K562 (cell line): Measurements from ENCODE around the gene DARS1. TPM values are rescaled to one million over a fixed set of nuclear protein-coding genes. Genes with fewer than 3 reads are reported as not detected.

Experiments used
- ATAC-seq: fragments of 200-7000 bp; cut with Tn5 transposase; 3 replicates; pipeline ENCODE4 v1.9.1; 2020; ENCODE audit warnings: moderate library complexity
- BruUV-seq: library from RNA; stranded (reverse); fragments of 400-500 nt; replicated peaks from 2 replicates; lab custom pipeline; 2021; lab: Mats Ljungman, UMichigan
- CTCF ChIA-PET: fragments of 300-600 bp; formaldehyde crosslinking; extraction: SDS; loops from one replicate; lab custom pipeline; 2021; ENCODE audit warnings: low intra/inter-chr PET ratio; lab: Yijun Ruan, JAX
- POLR2A ChIA-PET: fragments of 300-600, 350-650 bp; sonication (Branson Sonifier 250); formaldehyde crosslinking; extraction: SDS; loops from one replicate; lab custom pipeline; 2021; ENCODE audit warnings: antibody characterized with exemption, inconsistent platforms; lab: Yijun Ruan, JAX
- DNase-seq, 4 experiments: peaks; one replicate each; pipeline versions ENCODE4 v3.0.0 to v3.0.0-alpha.2; 2011 to 2018; ENCODE audit warnings: low spot score in 3 of 4, mixed read lengths in 3 of 4; ENCODE audit errors: extremely low read depth in 1 of 4
- FAIRE-seq: peaks from 2 replicates; lab custom pipeline; 2011; peaks lifted over from hg19 to GRCh38; lab: Jason Lieb, UNC
- H2AFZ ChIP-seq: 2 replicates; pipeline ENCODE4 v1.6.0; 2011; ENCODE audit warnings: low read depth, low read length, control low read depth, inconsistent platforms
- H3K27ac ChIP-seq: fragments of 200-600 bp; 3 replicates; pipeline ENCODE4 v1.8.0; 2011; ENCODE audit warnings: low read depth, mild to moderate bottlenecking, control low read depth, inconsistent platforms, low read length, moderate library complexity, mixed read lengths; ENCODE audit errors: extremely low read depth
- H3K27me3 ChIP-seq, 2 experiments: fragments of 300-600 bp in 1 of 2; 2 replicates in 1 of 2; 3 replicates in 1 of 2; pipeline versions ENCODE4 v1.6.0 to v1.8.0; 2011; ENCODE audit warnings: inconsistent platforms in 2 of 2, low read length in 2 of 2, mild to moderate bottlenecking in 1 of 2, mixed read lengths in 1 of 2, moderate library complexity in 1 of 2; ENCODE audit not compliant: control insufficient read depth in 2 of 2, insufficient read depth in 2 of 2
- H3K36me3 ChIP-seq: fragments of 300-600 bp; 3 replicates; pipeline ENCODE4 v1.8.0; 2011; ENCODE audit warnings: mild to moderate bottlenecking, low read length, inconsistent platforms; ENCODE audit not compliant: control insufficient read depth, insufficient read depth
- H3K4me1 ChIP-seq, 2 experiments: fragments of 200-600 bp in 1 of 2; replicated peaks in 1 of 2; 2 replicates in 1 of 2; 3 replicates in 1 of 2; pipeline versions ENCODE4 v1.5.1 to v1.8.0; 2011; ENCODE audit warnings: inconsistent platforms in 2 of 2, low read length in 2 of 2, mild to moderate bottlenecking in 1 of 2, mixed read lengths in 1 of 2, moderate library complexity in 1 of 2; ENCODE audit not compliant: control insufficient read depth in 2 of 2, insufficient read depth in 2 of 2
- H3K4me2 ChIP-seq: 2 replicates; pipeline ENCODE4 v1.6.1; 2011; ENCODE audit warnings: low read length, control low read depth, inconsistent platforms, mixed read lengths; ENCODE audit not compliant: insufficient read depth
- H3K4me3 ChIP-seq: fragments of 200-600 bp; sonication (generic), shearing (Covaris generic); 2 replicates; pipeline ENCODE4 v1.5.1; 2016; ENCODE audit warnings: control low read depth, inconsistent platforms
- H3K79me2 ChIP-seq: fragments of 200-600 bp; 3 replicates; pipeline ENCODE4 v1.8.0; 2011; ENCODE audit warnings: low read length, inconsistent platforms; ENCODE audit not compliant: control insufficient read depth, insufficient read depth
- H3K9ac ChIP-seq, 2 experiments: 2 replicates each; pipeline versions ENCODE4 v1.6.0 to v1.6.1; 2011; ENCODE audit warnings: low read depth in 2 of 2, low read length in 2 of 2, control low read depth in 1 of 2, inconsistent platforms in 1 of 2, mild to moderate bottlenecking in 1 of 2, mixed read lengths in 1 of 2; ENCODE audit not compliant: insufficient read depth in 1 of 2
- H3K9me1 ChIP-seq: one replicate; pipeline ENCODE4 v1.6.0; 2011; ENCODE audit warnings: inconsistent platforms, mild to moderate bottlenecking, low read length, moderate library complexity; ENCODE audit not compliant: control insufficient read depth, insufficient read depth
- H3K9me3 ChIP-seq: replicated peaks from 2 replicates; pipeline ENCODE4 v1.5.1; 2011; ENCODE audit warnings: low read depth, low read length, inconsistent platforms; ENCODE audit not compliant: control insufficient read depth, insufficient read depth
- H4K20me1 ChIP-seq: replicated peaks from 2 replicates; pipeline ENCODE4 v1.6.1; 2011; ENCODE audit warnings: low read length, inconsistent platforms, mixed read lengths; ENCODE audit not compliant: control insufficient read depth, insufficient read depth
- LEF1 ChIP-seq: fragments of 450-650 bp; IDR thresholded peaks from 2 replicates; pipeline ENCODE4 v1.6.1; 2016; ENCODE audit warnings: mild to moderate bottlenecking
- SRSF3 ChIP-seq: fragments of 200-400 bp; formaldehyde crosslinking; IDR thresholded peaks from 2 replicates; pipeline ENCODE4 v1.6.1; 2016; ENCODE audit warnings: mild to moderate bottlenecking, low read length, moderate library complexity; ENCODE audit not compliant: insufficient read depth
- WGBS: fragments of 100-300 bp; shearing (Covaris generic); methylation state at CpG from one replicate; pipeline ENCODE4 v1.1.6; 2016; ENCODE audit warnings: low coverage, mixed read lengths; ENCODE audit not compliant: insufficient coverage; ENCODE audit errors: missing lambda C conversion rate; 5-methylcytosine and 5-hydroxymethylcytosine counted together
- in situ Hi-C: fragments of 300-500 bp; cut with MboI; formaldehyde crosslinking; loops from 4 replicates; pipeline ENCODE4 v1.15.0; 2018; ENCODE audit warnings: inconsistent platforms, mixed read lengths
- intact Hi-C: fragments of 100-400 bp; cut with micrococcal nuclease; formaldehyde crosslinking; loops from 2 replicates; pipeline ENCODE4 v1.14.2; 2022
- polyA plus RNA-seq, 8 experiments: library from polyadenylated mRNA; depleted of rRNA in 4 of 8; stranded (reverse) in 5 of 8; unstranded in 3 of 8; fragments of >200 nt; fragmentation: Nextera tagmentation in 2 of 8; fragmentation: Illumina TruSeq in 1 of 8; extraction: Ambion mirVana in 2 of 8; extraction: Trizol in 1 of 8; gene quantifications; 2 replicates each; pipeline versions ENCODE4 v1.2.1 to v1.2.3, GENCODE V29; 2011 to 2014; ENCODE audit warnings: inconsistent platforms in 1 of 8, missing spikeins in 1 of 8
- total RNA-seq, 7 experiments: library from RNA; depleted of rRNA in 6 of 7; stranded (reverse); fragments of >200 nt in 6 of 7; fragmentation: Illumina TruSeq in 2 of 7; extraction: Trizol in 2 of 7; gene quantifications; 2 replicates each; pipeline versions ENCODE4 v1.2.1 to v1.2.3, GENCODE V29; 2011 to 2021; ENCODE audit warnings: low replicate concordance in 1 of 7
- TF ChIP-seq, protein P1 (sequence below): fragments of 200-800 bp; sonication (Bioruptor generic); IDR thresholded peaks from 2 replicates; pipeline ENCODE4 v1.6.1; 2016; ENCODE audit warnings: missing genetic modification characterization, missing compliant biosample characterization
- TF ChIP-seq, protein P2 (sequence below), 2 experiments: fragments of 450-650 bp in 1 of 2; sonication (generic) in 1 of 2; formaldehyde crosslinking in 1 of 2; IDR thresholded peaks in 1 of 2; conservative IDR thresholded peaks in 1 of 2; 2 replicates each; pipeline versions ENCODE4 v1.6.1 to v1.8.1; 2016 to 2023; ENCODE audit warnings: mild to moderate bottlenecking in 2 of 2, moderate library complexity in 2 of 2, inconsistent platforms in 1 of 2, missing genetic modification reagents in 1 of 2

Gene DARS1
- total and polyA plus RNA-seq, 9 of the 15 experiments (the other 6 are each of a cell fraction or from before 2014, with no cell fraction given) = 91.5 to 239 (median 98.0) TPM

GRCh38 chr2:136028001-136028400, 42.6 kb upstream of the DARS1 start (continued):
- TF ChIP-seq, protein P1, sequence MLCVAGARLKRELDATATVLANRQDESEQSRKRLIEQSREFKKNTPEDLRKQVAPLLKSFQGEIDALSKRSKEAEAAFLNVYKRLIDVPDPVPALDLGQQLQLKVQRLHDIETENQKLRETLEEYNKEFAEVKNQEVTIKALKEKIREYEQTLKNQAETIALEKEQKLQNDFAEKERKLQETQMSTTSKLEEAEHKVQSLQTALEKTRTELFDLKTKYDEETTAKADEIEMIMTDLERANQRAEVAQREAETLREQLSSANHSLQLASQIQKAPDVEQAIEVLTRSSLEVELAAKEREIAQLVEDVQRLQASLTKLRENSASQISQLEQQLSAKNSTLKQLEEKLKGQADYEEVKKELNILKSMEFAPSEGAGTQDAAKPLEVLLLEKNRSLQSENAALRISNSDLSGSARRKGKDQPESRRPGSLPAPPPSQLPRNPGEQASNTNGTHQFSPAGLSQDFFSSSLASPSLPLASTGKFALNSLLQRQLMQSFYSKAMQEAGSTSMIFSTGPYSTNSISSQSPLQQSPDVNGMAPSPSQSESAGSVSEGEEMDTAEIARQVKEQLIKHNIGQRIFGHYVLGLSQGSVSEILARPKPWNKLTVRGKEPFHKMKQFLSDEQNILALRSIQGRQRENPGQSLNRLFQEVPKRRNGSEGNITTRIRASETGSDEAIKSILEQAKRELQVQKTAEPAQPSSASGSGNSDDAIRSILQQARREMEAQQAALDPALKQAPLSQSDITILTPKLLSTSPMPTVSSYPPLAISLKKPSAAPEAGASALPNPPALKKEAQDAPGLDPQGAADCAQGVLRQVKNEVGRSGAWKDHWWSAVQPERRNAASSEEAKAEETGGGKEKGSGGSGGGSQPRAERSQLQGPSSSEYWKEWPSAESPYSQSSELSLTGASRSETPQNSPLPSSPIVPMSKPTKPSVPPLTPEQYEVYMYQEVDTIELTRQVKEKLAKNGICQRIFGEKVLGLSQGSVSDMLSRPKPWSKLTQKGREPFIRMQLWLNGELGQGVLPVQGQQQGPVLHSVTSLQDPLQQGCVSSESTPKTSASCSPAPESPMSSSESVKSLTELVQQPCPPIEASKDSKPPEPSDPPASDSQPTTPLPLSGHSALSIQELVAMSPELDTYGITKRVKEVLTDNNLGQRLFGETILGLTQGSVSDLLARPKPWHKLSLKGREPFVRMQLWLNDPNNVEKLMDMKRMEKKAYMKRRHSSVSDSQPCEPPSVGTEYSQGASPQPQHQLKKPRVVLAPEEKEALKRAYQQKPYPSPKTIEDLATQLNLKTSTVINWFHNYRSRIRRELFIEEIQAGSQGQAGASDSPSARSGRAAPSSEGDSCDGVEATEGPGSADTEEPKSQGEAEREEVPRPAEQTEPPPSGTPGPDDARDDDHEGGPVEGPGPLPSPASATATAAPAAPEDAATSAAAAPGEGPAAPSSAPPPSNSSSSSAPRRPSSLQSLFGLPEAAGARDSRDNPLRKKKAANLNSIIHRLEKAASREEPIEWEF (CRISPR knock-in tag) = no peak
- TF ChIP-seq SRSF3 = no peak
- TF ChIP-seq, protein P2, sequence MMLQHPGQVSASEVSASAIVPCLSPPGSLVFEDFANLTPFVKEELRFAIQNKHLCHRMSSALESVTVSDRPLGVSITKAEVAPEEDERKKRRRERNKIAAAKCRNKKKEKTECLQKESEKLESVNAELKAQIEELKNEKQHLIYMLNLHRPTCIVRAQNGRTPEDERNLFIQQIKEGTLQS (IDR thresholded peaks at IDR 0.05) = no peak
- TF ChIP-seq, protein P2 (CRISPR knock-in tag; conservative IDR thresholded peaks at IDR 0.05) = no peak

DNA sequence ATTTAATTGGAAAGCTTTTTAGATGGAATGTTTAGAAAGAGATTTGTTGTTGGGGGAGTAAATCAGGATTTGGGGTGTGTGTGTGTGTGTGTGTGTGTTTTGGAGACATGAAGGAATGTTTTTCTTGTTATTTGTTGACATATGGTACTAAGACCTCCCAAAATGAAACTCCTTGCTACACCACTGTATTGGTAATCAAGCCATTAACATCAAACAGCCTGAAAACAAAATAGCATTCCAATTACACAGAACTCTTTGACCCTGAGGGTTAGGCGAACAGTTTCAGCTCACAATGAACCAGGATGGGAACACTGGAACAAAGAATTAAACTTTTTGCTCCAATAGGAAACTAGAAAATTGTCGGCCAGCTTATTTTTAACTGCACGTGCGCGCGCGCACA, 41.7 kb upstream of the DARS1 start:
- BruUV-seq = no TSS peak
- 71% methylated on average over 7 of the region's 7 CpGs for WGBS
- FAIRE-seq = no peak
- no peak for TF ChIP-seq LEF1

More for the DNA sequence above, 41.7 kb upstream of the DARS1 start:
- Histone ChIP-seq H3K79me2 (no peaks in the 10 kb centered on the region), H4K20me1 (no peaks in the 10 kb centered on the region), H2AFZ (no peak overlapping the region), H3K4me1 (peaks cover 0 to 7% of the 10 kb centered on the region in 2 experiments; a peak in 2 of 5 replicates), H3K9me3 (no peaks in the 10 kb centered on the region), H3K9ac (no peak overlapping the region), H3K27me3 (peaks cover 23 to 28% of the 10 kb centered on the region in 2 experiments), H3K36me3 (no peaks in the 10 kb centered on the region), H3K4me2 (no peak overlapping the region), H3K4me3 (no peak overlapping the region), H3K27ac (no peak overlapping the region), H3K9me1 (no peaks in the 10 kb centered on the region)
- ChIA-PET CTCF (no interaction called here), POLR2A (no interaction called here)
- in situ Hi-C loops = no loop called here
- intact Hi-C loops = no loop called here
- ATAC-seq (no peak), DNase-seq (no peak)
